ENCODE measurements around the gene SLC25A39.

GRCh38 chr17:44348234-44348987, 23.8 kb upstream of the SLC25A39 start:
- no peak for TF ChIP-seq CTCF (IDR thresholded peaks at IDR 0.05)
- TF ChIP-seq EP300 (IDR thresholded peaks at IDR 0.05; ENCODE audit: low read depth) = no peak

Measured in transverse colon (tissue), 3 donors.